Vagina (tissue), 2 donors: Measurements from ENCODE around the gene EPAS1.

Experiments used
- POLR2A ChIP-seq, 2 donors: fragments of 450-650 bp; IDR thresholded peaks; one replicate each; pipeline ENCODE4 v1.6.1; 2017; ENCODE audit warnings: antibody characterized with exemption in 2 of 2, mild to moderate bottlenecking in 2 of 2, moderate library complexity in 2 of 2
- POLR2AphosphoS5 ChIP-seq, 2 donors: sonication (generic); formaldehyde crosslinking; IDR thresholded peaks; one replicate each; pipeline ENCODE4 v1.9.0; 2017; ENCODE audit warnings: antibody characterized with exemption in 2 of 2, mild to moderate bottlenecking in 2 of 2, low read depth in 1 of 2; ENCODE audit not compliant: insufficient read depth in 1 of 2
- TF ChIP-seq, protein P1 (sequence below), 3 experiments: fragments of 450-650 bp in 2 of 3; fragments of 200-600 bp in 1 of 3; sonication (generic) in 1 of 3; IDR thresholded peaks; one replicate each; pipeline ENCODE4 v1.5.1; 2017 to 2019; ENCODE audit warnings: antibody characterized with exemption in 3 of 3, mild to moderate bottlenecking in 2 of 3, moderate library complexity in 2 of 3

DNA sequence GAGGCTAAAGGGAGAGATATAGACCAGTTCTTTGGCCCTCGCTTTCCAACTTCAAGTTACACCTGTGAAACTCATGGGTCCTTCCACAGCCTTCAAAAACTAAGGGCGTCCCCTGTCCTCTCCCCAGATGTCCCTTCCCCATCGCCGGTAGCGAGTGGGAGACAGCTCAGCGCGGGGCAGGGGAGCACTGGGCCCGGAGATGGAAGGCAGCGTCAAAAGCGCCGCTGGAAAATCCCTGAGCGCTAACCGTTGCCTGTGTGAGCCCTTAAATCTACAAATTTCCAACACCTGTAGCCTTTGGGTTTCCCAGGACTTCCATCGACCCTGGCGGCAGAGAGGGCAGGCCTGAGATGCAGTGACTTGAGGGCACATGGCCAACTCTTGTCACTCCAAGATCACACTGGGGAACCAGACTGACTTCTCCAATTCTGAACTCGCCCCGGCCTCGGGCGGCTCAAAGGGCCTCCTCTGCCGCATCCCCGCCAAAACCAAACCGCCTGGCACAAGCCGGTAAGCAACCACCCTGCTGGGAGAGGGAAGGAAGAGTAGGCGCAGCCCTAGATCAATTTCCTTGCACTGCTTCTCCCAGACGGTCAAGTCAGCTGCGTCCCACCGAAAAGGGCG lies 879 bp upstream of the EPAS1 start:
- TF ChIP-seq, protein P1, sequence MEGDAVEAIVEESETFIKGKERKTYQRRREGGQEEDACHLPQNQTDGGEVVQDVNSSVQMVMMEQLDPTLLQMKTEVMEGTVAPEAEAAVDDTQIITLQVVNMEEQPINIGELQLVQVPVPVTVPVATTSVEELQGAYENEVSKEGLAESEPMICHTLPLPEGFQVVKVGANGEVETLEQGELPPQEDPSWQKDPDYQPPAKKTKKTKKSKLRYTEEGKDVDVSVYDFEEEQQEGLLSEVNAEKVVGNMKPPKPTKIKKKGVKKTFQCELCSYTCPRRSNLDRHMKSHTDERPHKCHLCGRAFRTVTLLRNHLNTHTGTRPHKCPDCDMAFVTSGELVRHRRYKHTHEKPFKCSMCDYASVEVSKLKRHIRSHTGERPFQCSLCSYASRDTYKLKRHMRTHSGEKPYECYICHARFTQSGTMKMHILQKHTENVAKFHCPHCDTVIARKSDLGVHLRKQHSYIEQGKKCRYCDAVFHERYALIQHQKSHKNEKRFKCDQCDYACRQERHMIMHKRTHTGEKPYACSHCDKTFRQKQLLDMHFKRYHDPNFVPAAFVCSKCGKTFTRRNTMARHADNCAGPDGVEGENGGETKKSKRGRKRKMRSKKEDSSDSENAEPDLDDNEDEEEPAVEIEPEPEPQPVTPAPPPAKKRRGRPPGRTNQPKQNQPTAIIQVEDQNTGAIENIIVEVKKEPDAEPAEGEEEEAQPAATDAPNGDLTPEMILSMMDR (IDR thresholded peaks at IDR 0.05): no peak
- TF ChIP-seq POLR2A (IDR thresholded peaks at IDR 0.05) (no peak), POLR2AphosphoS5 (IDR thresholded peaks at IDR 0.05; ENCODE audit: insufficient read depth in 1 of 2, low read depth in 1 of 2) (peak in 1 of 2 donors; percentile 21)
